GM12892 (cell line): ENCODE data around the gene MICAL3.

ENCODE experiments used
- POLR2A ChIP-seq: IDR thresholded peaks from 2 replicates; pipeline ENCODE4 v1.6.1; 2011; ENCODE audit warnings: low read depth, low read length, control low read depth
- POLR2AphosphoS5 ChIP-seq: IDR thresholded peaks from 2 replicates; pipeline ENCODE4 v1.6.1; 2011; ENCODE audit warnings: low read depth, low read length, control low read depth
- TAF1 ChIP-seq: IDR thresholded peaks from 2 replicates; pipeline ENCODE4 v1.6.1; 2011; ENCODE audit warnings: low read depth, mild to moderate bottlenecking, control low read depth, low read length, borderline replicate concordance

DNA sequence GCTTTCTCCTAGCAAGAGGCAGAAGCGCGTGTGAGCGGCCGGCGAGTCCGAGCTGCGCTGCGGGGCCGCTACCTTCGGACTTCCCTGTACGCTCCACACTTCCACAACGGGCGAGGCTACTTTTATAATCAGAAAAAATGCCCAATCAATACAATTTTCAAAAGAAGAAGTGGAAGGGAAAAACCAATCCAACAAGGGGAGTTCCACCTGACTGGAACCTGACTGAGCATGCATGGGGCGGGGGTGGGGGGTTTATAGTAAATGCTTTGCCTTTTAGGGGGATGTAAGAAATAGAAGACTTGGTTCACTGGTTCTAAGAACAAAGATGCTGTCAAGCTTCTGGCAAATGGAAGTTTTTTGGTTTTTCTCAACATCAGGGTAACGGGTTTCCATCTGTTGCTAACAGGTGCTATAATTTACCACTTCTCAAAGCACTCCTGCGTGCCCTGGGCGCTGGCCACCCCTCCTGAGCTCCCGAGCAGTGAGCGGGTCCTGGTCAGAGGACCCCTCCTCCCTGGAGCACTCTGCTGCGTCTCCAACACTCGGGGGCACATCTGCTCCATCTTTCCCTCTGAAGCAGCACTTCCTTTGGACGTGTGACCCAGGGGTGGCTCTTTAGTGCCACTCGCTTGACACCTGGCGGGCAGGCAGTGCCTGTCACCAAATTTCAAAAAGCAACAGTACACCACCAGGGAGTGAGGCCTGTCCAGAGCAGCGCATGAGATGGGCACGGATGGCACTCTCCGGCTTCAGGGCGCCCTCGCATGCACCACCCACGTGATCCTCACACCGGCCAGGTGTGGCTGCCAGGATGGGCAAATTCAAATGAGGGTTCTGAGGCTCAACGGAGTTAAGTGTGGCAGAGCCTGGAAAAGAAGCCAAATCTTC is 228.5 kb downstream of the MICAL3 start:
- peak; percentile 83 for TF ChIP-seq POLR2AphosphoS5
- TF ChIP-seq POLR2A, result peak; percentile 73
- no peak for TF ChIP-seq TAF1
